ENCODE measurements around the gene DCAF12. TPM values are rescaled to one million over a fixed set of nuclear protein-coding genes. Genes with fewer than 3 reads are reported as not detected.

Gene DCAF12
- total RNA-seq, 4 donors from 2014 or later, result 21.3 to 34.9 (median 24.2) TPM

DNA sequence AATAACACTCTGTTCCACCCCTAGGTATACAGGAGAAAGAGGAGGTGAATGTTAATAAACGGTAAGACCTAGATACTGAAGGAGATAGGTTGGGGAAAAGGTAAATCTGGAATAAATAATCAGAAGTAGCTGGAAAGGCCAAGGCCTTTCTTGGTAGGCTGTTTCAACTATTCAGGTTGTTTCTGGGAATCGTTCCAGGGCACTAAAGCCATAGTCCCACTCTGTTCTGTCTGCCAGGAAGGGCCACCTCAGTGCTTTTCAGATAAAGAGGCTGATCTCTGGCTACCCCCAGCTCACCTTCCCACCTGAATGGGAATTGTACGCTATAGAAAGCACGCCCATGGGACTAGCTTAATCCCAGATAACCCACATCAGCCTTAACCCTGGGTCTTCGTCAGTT, 32.9 kb downstream of the DCAF12 start:
- no peak for DNase-seq (ENCODE audit: low spot score in 2 of 2)
- Histone ChIP-seq H3K27ac (peak overlapping the region in 1 of 4 donors; percentile 8), H3K4me3 (no peak overlapping the region), H3K4me1 (peaks cover 0 to 4% (median 0%) of the 10 kb centered on the region in 4 donors), H3K27me3 (no peaks in the 10 kb centered on the region), H3K36me3 (peaks cover 5 to 100% (median 16%) of the 10 kb centered on the region in 3 donors), H3K9me3 (no peaks in the 10 kb centered on the region)
- TF ChIP-seq, protein P1, sequence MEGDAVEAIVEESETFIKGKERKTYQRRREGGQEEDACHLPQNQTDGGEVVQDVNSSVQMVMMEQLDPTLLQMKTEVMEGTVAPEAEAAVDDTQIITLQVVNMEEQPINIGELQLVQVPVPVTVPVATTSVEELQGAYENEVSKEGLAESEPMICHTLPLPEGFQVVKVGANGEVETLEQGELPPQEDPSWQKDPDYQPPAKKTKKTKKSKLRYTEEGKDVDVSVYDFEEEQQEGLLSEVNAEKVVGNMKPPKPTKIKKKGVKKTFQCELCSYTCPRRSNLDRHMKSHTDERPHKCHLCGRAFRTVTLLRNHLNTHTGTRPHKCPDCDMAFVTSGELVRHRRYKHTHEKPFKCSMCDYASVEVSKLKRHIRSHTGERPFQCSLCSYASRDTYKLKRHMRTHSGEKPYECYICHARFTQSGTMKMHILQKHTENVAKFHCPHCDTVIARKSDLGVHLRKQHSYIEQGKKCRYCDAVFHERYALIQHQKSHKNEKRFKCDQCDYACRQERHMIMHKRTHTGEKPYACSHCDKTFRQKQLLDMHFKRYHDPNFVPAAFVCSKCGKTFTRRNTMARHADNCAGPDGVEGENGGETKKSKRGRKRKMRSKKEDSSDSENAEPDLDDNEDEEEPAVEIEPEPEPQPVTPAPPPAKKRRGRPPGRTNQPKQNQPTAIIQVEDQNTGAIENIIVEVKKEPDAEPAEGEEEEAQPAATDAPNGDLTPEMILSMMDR (IDR thresholded peaks at IDR 0.05), result no peak
- TF ChIP-seq POLR2A (IDR thresholded peaks at IDR 0.05) (no peak), EP300 (IDR thresholded peaks at IDR 0.05) (no peak)
- 89 to 93% methylated on average over 5 of the region's 5 CpGs for WGBS, 2 donors

DNA sequence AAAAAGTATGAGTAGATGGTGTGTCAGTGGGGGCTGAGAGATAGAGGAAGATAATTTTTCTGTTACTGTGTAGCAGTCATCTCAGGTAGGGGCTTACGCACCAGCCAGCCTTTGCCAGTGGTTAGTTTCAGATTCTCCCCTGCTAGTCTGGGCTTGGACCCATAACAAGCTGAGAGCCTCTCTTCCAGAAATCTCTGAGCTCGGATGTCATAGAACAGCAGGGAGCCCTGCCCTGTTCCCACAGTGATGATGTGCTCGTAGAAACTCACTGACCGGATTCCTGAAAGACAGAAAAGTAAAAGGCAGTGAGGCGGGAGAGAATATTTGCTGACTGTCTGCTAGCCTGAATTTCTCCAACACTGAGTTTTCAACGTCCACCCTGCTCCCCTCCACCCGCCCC, 37.2 kb downstream of the DCAF12 start:
- no peaks in the 10 kb centered on the region for H3K9me3 ChIP-seq
- peak overlapping the region in 2 of 4 donors; percentile 91 to 94 for H3K27ac ChIP-seq
- TF ChIP-seq EP300 (IDR thresholded peaks at IDR 0.05), result no peak
- TF ChIP-seq, protein P1 (IDR thresholded peaks at IDR 0.05), result no peak
- no peak for TF ChIP-seq POLR2A (IDR thresholded peaks at IDR 0.05)
- H3K4me1 ChIP-seq, result peaks cover 3 to 39% (median 27%) of the 10 kb centered on the region in 4 donors
- H3K4me3 ChIP-seq, result no peak overlapping the region
- WGBS, 2 donors, result 80 to 88% methylated on average over 7 of the region's 7 CpGs
- H3K27me3 ChIP-seq, result no peaks in the 10 kb centered on the region
- no peak for DNase-seq (ENCODE audit: low spot score in 2 of 2)
- H3K36me3 ChIP-seq, result peaks cover 10 to 74% (median 10%) of the 10 kb centered on the region in 3 donors

DNA sequence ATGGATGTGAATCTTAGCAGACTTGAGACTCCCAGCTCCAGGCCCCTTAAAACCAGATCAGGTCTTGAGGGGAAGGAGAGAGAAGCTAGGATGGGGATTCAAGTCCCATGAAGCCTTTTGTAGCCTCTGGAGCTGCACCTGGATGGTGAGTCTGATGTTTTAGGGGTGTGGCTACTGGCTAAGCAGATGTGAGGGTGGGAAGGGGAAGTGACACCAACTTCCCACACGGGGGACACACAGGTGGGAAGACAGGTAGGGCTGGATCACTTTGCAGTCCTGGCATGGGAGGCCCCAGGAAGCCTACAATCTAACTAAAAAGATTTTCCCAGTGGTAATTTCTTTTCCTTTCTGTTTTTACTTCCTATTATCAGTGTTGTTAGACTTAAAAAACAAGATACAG, 39.1 kb downstream of the DCAF12 start:
- Histone ChIP-seq H3K9me3 (no peaks in the 10 kb centered on the region), H3K4me1 (peaks cover 3 to 57% (median 41%) of the 10 kb centered on the region in 4 donors), H3K27me3 (no peaks in the 10 kb centered on the region), H3K4me3 (no peak overlapping the region), H3K27ac (peak overlapping the region; percentile 76 to 94 (median 84)), H3K36me3 (peaks cover 5 to 55% (median 10%) of the 10 kb centered on the region in 3 donors)
- 33 to 35% methylated on average over 1 of the region's 1 CpG for WGBS, 2 donors
- DNase-seq (ENCODE audit: low spot score in 2 of 2), result no peak
- TF ChIP-seq EP300 (IDR thresholded peaks at IDR 0.05) (no peak), POLR2A (IDR thresholded peaks at IDR 0.05) (no peak)
- TF ChIP-seq, protein P1 (IDR thresholded peaks at IDR 0.05), result no peak

DNA sequence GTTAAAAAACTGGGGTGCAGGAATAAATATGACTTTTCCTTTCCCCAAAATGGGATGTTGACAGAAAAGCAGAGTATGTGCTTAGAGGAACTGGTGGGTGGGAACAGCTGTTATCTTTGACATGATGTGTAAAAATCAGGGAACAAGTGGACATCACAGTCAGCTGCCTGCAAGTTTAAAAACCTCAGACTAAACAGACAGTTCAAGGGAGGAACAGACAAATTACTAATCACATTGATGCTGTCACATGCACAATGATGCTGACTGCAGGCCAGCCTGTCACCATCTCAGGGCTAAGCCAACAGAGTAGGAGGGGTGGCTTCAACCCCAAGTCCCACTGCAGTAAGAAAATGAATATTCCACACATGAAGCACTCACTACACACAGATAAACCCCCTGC, 39.6 kb downstream of the DCAF12 start:
- Histone ChIP-seq H3K9me3 (no peaks in the 10 kb centered on the region), H3K27me3 (no peaks in the 10 kb centered on the region), H3K4me1 (peaks cover 3 to 56% (median 42%) of the 10 kb centered on the region in 4 donors), H3K27ac (peak overlapping the region; percentile 76 to 94 (median 84)), H3K4me3 (no peak overlapping the region), H3K36me3 (peaks cover 5 to 50% (median 10%) of the 10 kb centered on the region in 3 donors)
- no peak for DNase-seq (ENCODE audit: low spot score in 2 of 2)
- TF ChIP-seq EP300 (IDR thresholded peaks at IDR 0.05) (no peak), POLR2A (IDR thresholded peaks at IDR 0.05) (no peak)
- TF ChIP-seq, protein P1 (IDR thresholded peaks at IDR 0.05), result no peak

DNA sequence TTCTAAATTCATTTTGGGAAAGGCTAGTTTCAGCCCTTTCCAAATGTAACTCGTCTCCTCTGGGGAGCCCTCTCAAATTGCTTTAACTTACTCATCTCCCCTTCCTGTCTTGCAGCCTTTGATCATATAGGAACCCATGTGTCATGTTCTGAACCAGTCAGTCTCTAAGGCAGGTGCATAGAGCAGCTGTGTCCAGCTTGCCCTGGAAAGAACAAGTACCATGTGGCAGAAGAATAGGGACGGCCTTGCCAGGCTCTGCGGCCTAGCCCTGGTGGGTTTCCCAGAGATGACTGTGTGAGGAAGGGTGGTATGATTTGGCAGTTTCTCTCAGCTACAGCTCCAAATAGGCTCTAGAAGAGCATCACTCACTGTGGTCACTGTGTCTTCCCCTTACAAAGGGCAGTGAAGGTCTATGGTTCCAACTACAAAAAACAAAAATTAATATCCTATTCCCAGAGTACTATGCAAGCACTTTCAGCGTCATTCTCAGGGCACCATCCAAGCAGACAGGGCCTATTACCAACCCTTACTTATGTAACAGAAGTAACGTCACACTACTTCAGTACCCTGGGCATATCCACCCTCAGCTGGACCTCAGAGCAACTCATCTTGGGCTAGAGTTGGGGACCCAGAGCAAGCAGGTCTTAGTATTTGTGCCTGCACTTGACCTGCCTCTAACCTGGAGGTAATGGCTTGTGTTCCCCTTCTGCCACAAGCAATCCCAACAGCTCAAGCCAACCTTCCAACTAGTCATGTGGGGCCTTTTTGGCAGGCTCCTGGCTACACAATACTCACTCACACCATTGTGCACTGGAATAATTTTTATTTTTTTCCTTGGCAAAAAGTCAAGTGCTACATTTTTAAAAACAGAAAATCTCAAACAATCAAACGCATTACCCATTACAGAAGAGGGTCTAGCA, 40.7 kb downstream of the DCAF12 start:
- Histone ChIP-seq H3K4me1 (peaks cover 3 to 56% (median 42%) of the 10 kb centered on the region in 4 donors), H3K9me3 (no peaks in the 10 kb centered on the region), H3K4me3 (no peak overlapping the region), H3K27ac (peak overlapping the region; percentile 76 to 94 (median 84)), H3K36me3 (peaks cover 5 to 39% (median 10%) of the 10 kb centered on the region in 3 donors), H3K27me3 (no peaks in the 10 kb centered on the region)
- WGBS, 2 donors, result 54 to 61% methylated on average over 6 of the region's 6 CpGs
- DNase-seq (ENCODE audit: low spot score in 2 of 2), result no peak
- TF ChIP-seq, protein P1 (IDR thresholded peaks at IDR 0.05), result no peak
- TF ChIP-seq EP300 (IDR thresholded peaks at IDR 0.05) (peak in 1 of 2 donors; percentile 21), POLR2A (IDR thresholded peaks at IDR 0.05) (no peak)
